C4-2B (cell line): ENCODE results near the gene INO80C.
"Not testable (repeated sequence)": the region's sequence is repeated elsewhere in the genome, so short reads cannot be mapped to it uniquely, and the experiment has no call there.

Experiments used
- H3K27ac ChIP-seq: fragments of 450-650 bp; 2 replicates; pipeline ENCODE4 v1.5.1; 2017
- ZFX ChIP-seq: fragments of 450-650 bp; IDR thresholded peaks from 2 replicates; pipeline ENCODE4 v1.6.1; 2017
- TF ChIP-seq, protein P1 (sequence below): fragments of 450-650 bp; conservative IDR thresholded peaks from 2 replicates; pipeline ENCODE4 v1.5.1; 2017; ENCODE audit warnings: mild to moderate bottlenecking

INO80C gene

GRCh38 chr18:35495536-35496314, 2.0 kb downstream of the INO80C start:
- TF ChIP-seq ZFX = no peak
- TF ChIP-seq, protein P1, sequence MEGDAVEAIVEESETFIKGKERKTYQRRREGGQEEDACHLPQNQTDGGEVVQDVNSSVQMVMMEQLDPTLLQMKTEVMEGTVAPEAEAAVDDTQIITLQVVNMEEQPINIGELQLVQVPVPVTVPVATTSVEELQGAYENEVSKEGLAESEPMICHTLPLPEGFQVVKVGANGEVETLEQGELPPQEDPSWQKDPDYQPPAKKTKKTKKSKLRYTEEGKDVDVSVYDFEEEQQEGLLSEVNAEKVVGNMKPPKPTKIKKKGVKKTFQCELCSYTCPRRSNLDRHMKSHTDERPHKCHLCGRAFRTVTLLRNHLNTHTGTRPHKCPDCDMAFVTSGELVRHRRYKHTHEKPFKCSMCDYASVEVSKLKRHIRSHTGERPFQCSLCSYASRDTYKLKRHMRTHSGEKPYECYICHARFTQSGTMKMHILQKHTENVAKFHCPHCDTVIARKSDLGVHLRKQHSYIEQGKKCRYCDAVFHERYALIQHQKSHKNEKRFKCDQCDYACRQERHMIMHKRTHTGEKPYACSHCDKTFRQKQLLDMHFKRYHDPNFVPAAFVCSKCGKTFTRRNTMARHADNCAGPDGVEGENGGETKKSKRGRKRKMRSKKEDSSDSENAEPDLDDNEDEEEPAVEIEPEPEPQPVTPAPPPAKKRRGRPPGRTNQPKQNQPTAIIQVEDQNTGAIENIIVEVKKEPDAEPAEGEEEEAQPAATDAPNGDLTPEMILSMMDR = no peak
- no peak overlapping the region for H3K27ac ChIP-seq

GRCh38 chr18:35494251-35495220, 3.2 kb downstream of the INO80C start:
- TF ChIP-seq ZFX = no peak
- TF ChIP-seq, protein P1 = no peak
- no peak overlapping the region for H3K27ac ChIP-seq

DNA sequence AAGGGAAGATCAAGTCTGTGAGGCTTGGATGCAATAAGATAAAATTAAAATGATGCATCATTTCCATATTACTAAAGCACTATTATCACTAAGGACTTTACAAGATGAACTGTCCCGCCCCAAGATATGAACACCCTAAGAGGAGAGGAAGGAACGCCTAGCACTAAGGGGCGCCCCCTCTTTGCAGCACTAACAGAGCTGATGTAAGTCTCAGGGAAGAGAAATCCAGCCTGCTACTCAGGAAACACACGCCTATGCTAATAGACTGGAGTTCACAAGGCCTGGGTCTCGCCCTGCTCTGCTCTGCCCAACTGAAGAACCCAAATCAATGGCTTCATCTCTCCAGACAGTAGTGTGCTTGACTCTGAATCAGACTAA, 6.1 kb downstream of the INO80C start:
- TF ChIP-seq ZFX = no peak
- TF ChIP-seq, protein P1 = no peak
- no peak overlapping the region for H3K27ac ChIP-seq

GRCh38 chr18:35490894-35491699, 6.7 kb downstream of the INO80C start:
- TF ChIP-seq, protein P1 = no peak
- TF ChIP-seq ZFX = no peak
- H3K27ac ChIP-seq = no peak overlapping the region

DNA sequence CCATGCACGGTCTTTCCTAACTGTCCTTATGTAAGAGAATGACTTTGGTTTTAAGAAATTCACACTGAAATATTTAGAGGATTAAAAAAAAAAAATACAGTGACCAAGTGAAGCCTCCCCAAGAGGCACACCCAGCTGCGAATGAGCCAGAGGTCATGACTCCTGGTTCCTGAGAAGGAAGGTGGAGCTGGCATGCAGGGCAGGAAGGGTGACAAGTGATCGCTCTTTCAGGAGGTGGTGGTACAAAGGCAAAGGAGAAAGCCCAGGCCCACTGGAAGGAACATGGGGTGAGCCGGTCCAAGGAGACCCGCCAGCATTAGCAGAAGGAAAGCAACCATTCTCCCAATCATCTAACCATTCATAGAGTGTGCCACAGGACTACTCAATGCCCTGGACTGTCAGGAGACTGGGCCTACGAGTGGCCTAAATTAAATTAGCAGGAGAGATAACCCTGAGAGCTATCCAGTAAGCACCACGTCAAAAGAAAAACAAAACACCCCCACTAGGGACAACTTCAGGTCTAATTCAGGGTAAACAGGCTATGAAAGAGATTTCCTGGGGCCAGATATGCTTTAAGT, 7.8 kb downstream of the INO80C start:
- TF ChIP-seq, protein P1 = no peak
- TF ChIP-seq ZFX = no peak
- no peak overlapping the region for H3K27ac ChIP-seq

GRCh38 chr18:35489281-35489680, 8.5 kb downstream of the INO80C start:
- H3K27ac ChIP-seq = not testable (repeated sequence)

DNA sequence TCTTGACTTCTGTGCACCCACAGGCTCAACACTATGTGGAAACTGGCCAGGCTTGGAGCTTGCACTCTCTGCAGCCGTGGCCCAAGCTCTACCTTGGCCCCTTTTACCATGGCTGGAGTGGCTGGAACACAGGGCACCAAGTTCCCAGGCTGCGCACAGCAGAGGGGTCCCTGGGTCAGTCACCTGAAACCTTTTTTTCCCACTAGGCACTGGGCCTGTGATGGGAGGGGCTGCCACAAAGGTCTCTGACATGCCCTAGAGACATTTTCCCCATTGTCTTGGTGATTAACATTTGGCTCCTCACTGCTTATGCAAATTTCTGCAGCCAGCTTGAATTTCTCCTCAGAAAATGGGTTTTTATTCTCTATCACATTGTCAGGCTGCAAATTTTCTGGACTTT, 9.4 kb downstream of the INO80C start:
- not testable (repeated sequence) for H3K27ac ChIP-seq

DNA sequence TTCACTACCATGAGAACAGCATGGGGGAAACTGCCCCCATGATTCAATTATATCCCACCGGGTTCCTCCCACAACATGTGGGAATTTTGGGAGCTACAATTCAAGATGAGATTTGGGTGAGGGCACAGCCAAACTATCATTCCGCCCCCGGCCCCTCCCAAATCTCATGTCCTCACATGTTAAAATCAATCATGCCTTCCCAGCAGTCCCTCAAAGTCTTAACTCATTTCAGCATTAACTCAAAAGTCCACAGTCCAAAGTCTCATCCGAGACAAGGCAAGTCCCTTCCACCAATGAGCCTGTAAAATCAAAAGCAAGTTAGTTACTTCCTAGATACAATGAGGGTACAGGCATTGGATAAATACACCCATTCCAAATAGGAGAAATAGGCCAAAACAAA, 10.2 kb downstream of the INO80C start:
- H3K27ac ChIP-seq = not testable (repeated sequence)
